Esophagus squamous epithelium (tissue), 5 donors: ENCODE data around the gene NXT1. TPM values are rescaled to one million over a fixed set of nuclear protein-coding genes. Genes with fewer than 3 reads are reported as not detected.

Source experiments
- DNase-seq: peaks from one replicate; lab custom pipeline; 2025; lab: John Stamatoyannopoulos, UW
- H3K27ac ChIP-seq, 4 donors: fragments of 200-600 bp; sonication (generic); one replicate each; pipeline ENCODE4 v1.5.1; 2016 to 2019; ENCODE audit warnings: mild to moderate bottlenecking in 1 of 4
- H3K27me3 ChIP-seq, 4 donors: fragments of 200-600 bp; sonication (generic); 1 replicate in 3 of 4; 2 replicates in 1 of 4; pipeline versions ENCODE4 v1.5.1 to v1.6.0; 2017 to 2021; ENCODE audit warnings: antibody characterized with exemption in 1 of 4
- H3K36me3 ChIP-seq, 3 donors: fragments of 200-600 bp; sonication (generic); one replicate each; pipeline ENCODE4 v1.5.1; 2016 to 2019
- H3K4me1 ChIP-seq, 3 donors: fragments of 200-600 bp; sonication (generic); one replicate each; pipeline ENCODE4 v1.5.1; 2017 to 2019
- H3K4me3 ChIP-seq, 4 donors: fragments of 200-600 bp; sonication (generic); 1 replicate in 3 of 4; 2 replicates in 1 of 4; pipeline ENCODE4 v1.5.1; 2016 to 2019; ENCODE audit warnings: mild to moderate bottlenecking in 2 of 4, moderate library complexity in 1 of 4
- H3K9me3 ChIP-seq, 3 donors: fragments of 200-600 bp; sonication (generic); one replicate each; pipeline ENCODE4 v1.5.1; 2016 to 2019
- POLR2A ChIP-seq, 4 donors: fragments of 450-650 bp; IDR thresholded peaks; one replicate each; pipeline ENCODE4 v1.6.1; 2017; ENCODE audit warnings: antibody characterized with exemption in 4 of 4, mild to moderate bottlenecking in 4 of 4, moderate library complexity in 3 of 4
- WGBS, 2 donors: methylation state at CpG; one replicate each; pipeline ENCODE4 v1.1.5; 2018; 5-methylcytosine and 5-hydroxymethylcytosine counted together
- intact Hi-C: fragments of 100-400 bp; cut with DNase I; formaldehyde crosslinking; loops from one replicate; pipeline ENCODE4 v1.15.0; 2022
- total RNA-seq, 4 donors: library from RNA; depleted of rRNA; stranded (reverse); fragments of >200 nt; gene quantifications; one replicate each; pipeline ENCODE4 v1.1.0, GENCODE V29; 2016
- TF ChIP-seq, protein P1 (sequence below), 6 experiments: fragments of 450-650 bp in 4 of 6; fragments of 200-600 bp in 2 of 6; sonication (generic) in 2 of 6; IDR thresholded peaks; one replicate each; pipeline ENCODE4 v1.5.1; 2016 to 2019; ENCODE audit warnings: antibody characterized with exemption in 6 of 6, mild to moderate bottlenecking in 4 of 6, moderate library complexity in 4 of 6
- donor health status: DM: yes; HTN: yes; CAD: no.

Gene NXT1
- 10 to 100 TPM; 21.3 to 43.0 (median 38.0) TPM for total RNA-seq

DNA sequence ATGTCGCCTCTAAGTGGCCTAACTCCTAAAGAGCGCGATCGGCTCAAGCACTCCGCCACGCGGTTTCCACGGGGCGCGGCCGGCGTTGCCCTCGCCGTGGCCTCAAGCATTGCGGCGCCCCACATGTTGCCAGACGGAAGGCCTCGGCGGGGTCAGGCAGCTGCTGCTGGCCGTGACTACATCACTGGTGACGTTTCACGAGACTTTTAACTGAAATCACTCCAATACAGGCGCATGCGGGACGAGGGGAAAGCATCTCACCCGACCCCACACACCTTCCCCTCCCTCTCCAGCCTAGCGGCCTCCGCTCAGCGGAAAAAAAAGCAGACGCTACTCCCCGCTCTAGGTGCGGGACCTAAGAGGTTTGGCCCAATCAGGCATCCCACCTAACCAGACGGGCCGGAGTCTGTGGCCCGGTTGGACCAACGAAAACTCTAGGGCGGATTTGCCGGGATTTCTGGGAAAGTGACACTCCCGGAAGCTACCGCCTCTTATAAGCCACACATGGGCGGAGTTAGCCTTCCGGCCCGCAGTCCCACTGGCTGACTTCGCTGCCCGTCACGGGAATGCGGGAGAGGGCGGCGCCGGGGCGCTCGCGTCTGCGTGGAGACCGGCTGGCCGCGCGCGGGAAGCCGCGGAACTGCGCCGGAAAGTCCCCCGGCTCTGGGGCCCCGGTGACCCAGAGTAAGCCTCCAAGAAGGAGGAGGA lies at the start of gene NXT1:
Gene NXT1 (plus strand): TSS at position 596 of the 708 bp plus-strand sequence. CDS start 3,251 bp downstream, outside the sequence.
- WGBS, 2 donors: 0% methylated on average over 1 to 35 of the region's 65 CpGs
- Histone ChIP-seq H3K9me3 (no peaks in the 10 kb centered on the region), H3K4me1 (peaks cover 14 to 41% (median 19%) of the 10 kb centered on the region in 3 donors), H3K36me3 (peaks cover 0 to 18% (median 4%) of the 10 kb centered on the region in 3 donors), H3K27ac (peak within 1 kb of the TSS; percentile 95 to 99 (median 98)), H3K27me3 (no peaks in the 10 kb centered on the region), H3K4me3 (peak within 1 kb of the TSS; percentile 76 to 84 (median 82))
- DNase-seq: peak; percentile 85
- TF ChIP-seq POLR2A (IDR thresholded peaks at IDR 0.05): peak in 3 of 4 donors; percentile 72 to 91 (median 81)
- TF ChIP-seq, protein P1, sequence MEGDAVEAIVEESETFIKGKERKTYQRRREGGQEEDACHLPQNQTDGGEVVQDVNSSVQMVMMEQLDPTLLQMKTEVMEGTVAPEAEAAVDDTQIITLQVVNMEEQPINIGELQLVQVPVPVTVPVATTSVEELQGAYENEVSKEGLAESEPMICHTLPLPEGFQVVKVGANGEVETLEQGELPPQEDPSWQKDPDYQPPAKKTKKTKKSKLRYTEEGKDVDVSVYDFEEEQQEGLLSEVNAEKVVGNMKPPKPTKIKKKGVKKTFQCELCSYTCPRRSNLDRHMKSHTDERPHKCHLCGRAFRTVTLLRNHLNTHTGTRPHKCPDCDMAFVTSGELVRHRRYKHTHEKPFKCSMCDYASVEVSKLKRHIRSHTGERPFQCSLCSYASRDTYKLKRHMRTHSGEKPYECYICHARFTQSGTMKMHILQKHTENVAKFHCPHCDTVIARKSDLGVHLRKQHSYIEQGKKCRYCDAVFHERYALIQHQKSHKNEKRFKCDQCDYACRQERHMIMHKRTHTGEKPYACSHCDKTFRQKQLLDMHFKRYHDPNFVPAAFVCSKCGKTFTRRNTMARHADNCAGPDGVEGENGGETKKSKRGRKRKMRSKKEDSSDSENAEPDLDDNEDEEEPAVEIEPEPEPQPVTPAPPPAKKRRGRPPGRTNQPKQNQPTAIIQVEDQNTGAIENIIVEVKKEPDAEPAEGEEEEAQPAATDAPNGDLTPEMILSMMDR (IDR thresholded peaks at IDR 0.05): no peak
- intact Hi-C loops: no loop called here

DNA sequence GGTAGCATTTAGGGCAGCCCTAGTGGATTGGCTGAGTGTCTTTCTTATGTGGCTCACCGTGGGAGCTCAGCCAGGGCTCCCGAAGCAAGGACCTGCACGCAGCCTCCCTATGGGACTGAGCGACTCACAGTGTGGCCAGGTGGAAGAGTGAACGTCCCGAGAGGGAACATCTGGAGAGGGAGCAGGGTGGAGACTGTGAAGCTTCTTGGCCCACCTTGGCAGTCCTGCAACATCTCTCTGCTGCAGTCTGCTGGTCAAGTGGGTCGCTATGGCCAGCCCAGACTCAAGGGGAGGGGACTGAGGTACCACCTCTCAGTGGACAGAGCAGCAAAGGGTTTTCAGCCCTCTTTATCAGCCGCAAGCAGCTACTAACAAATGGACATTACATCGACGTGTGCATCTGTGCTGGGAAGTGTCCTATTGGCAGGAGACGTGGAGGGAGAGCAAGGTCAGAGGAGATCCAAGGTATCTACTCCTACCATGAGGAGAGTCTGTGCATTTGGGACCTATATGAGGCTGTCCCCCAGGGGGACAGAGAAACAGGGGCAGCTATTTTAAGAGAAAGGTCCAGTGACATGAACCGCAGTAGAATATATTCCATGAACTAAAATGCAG lies 49.0 kb upstream of the NXT1 start:
- Histone ChIP-seq H3K4me3 (no peak overlapping the region), H3K27me3 (no peaks in the 10 kb centered on the region), H3K9me3 (no peaks in the 10 kb centered on the region), H3K36me3 (no peaks in the 10 kb centered on the region), H3K4me1 (peaks cover 0 to 11% (median 0%) of the 10 kb centered on the region in 3 donors), H3K27ac (no peak overlapping the region)
- 80 to 85% methylated on average over 7 to 11 of the region's 12 CpGs for WGBS, 2 donors
- no peak for DNase-seq
- intact Hi-C loops: no loop called here
- TF ChIP-seq, protein P1 (IDR thresholded peaks at IDR 0.05): no peak
- TF ChIP-seq POLR2A (IDR thresholded peaks at IDR 0.05): no peak

DNA sequence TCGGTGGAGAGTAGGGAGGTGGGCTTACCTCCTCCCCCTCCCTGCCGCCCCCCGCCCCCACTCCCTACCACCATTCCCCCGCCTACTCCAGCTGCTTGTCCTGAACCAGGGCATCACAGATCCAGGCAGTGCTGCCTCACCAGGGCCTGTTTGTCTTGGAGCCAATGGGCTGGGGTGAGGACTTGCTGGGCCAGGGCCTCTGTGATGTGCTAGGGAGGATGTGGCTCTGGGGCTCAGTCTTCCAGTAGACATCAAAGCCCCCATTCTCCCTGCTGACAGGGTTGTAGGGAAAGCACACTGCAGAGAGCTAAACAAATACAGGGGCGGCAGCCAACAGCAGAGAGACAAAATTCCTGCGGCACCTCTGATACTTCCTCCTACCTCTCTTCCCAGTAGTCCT lies 48.2 kb upstream of the NXT1 start:
- Histone ChIP-seq H3K36me3 (no peaks in the 10 kb centered on the region), H3K9me3 (no peaks in the 10 kb centered on the region), H3K4me3 (no peak overlapping the region), H3K4me1 (peaks cover 0 to 10% (median 0%) of the 10 kb centered on the region in 3 donors), H3K27me3 (no peaks in the 10 kb centered on the region), H3K27ac (no peak overlapping the region)
- no peak for DNase-seq
- no peak for TF ChIP-seq POLR2A (IDR thresholded peaks at IDR 0.05)
- TF ChIP-seq, protein P1 (IDR thresholded peaks at IDR 0.05): no peak
- WGBS, 2 donors: 64 to 67% methylated on average over 3 of the region's 6 CpGs
- intact Hi-C loops: no loop called here

DNA sequence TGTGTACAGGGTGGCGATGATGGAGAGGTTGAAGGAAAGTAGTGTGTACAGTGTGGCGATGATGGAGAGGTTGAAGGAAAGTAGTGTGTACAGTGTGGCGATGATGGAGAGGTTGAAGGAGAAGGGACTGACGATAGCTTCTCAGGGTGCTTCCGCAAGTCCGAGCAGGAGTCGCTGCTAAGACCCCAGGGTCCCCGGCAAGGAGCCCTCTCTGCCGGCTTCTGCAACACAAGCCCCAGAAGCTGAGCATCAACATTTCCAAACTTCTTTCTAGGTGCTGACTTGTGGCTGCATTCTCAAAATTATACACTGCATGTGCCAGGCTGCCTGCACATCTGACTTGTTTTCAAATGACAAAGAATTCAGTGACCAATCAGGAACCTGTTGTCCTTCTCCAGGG lies 47.8 kb upstream of the NXT1 start:
- Histone ChIP-seq H3K9me3 (no peaks in the 10 kb centered on the region), H3K4me1 (peaks cover 0 to 6% (median 0%) of the 10 kb centered on the region in 3 donors), H3K27me3 (no peaks in the 10 kb centered on the region), H3K4me3 (no peak overlapping the region), H3K36me3 (no peaks in the 10 kb centered on the region), H3K27ac (no peak overlapping the region)
- TF ChIP-seq, protein P1 (IDR thresholded peaks at IDR 0.05): no peak
- no peak for TF ChIP-seq POLR2A (IDR thresholded peaks at IDR 0.05)
- intact Hi-C loops: no loop called here
- 88 to 93% methylated on average over 9 of the region's 9 CpGs for WGBS, 2 donors
- DNase-seq: no peak
